ENCODE data around the gene KRTAP10-2. TPM values are rescaled to one million over a fixed set of nuclear protein-coding genes. Genes with fewer than 3 reads are reported as not detected.

The KRTAP10-2 gene
- total and polyA plus RNA-seq, 9 of the 15 experiments (the other 6 are each of a cell fraction or from before 2014, with no cell fraction given) = not detected

GRCh38 chr21:44567481-44568171 lies 16.3 kb upstream of the KRTAP10-2 start:
- H3K9ac ChIP-seq (ENCODE audit: insufficient read depth in 1 of 2, low read depth in 2 of 2, low read length in 2 of 2) = no peak overlapping the region; a peak in 1 of 4 replicates
- under 1% methylated on average over 18 of the region's 18 CpGs for WGBS (ENCODE audit: insufficient coverage, low coverage, missing lambda C conversion rate)
- H2AFZ ChIP-seq (ENCODE audit: low read depth, low read length) = no peak overlapping the region
- H3K4me1 ChIP-seq (replicated peaks in 1 of 2; ENCODE audit: control insufficient read depth in 2 of 2, insufficient read depth in 2 of 2, low read length in 2 of 2) = peaks cover 0 to 17% of the 10 kb centered on the region in 2 experiments; a peak in 1 of 5 replicates
- DNase-seq (ENCODE audit: extremely low read depth in 1 of 4, low spot score in 3 of 4) (no peak), ATAC-seq (no peak), FAIRE-seq (no peak)
- no peak overlapping the region for H3K4me2 ChIP-seq (ENCODE audit: insufficient read depth, low read length)
- intact Hi-C loops (cut with micrococcal nuclease) (no loop called here), in situ Hi-C loops (cut with MboI) (no loop called here)
- BruUV-seq (replicated peaks) = no TSS peak
- TF ChIP-seq, protein P1, sequence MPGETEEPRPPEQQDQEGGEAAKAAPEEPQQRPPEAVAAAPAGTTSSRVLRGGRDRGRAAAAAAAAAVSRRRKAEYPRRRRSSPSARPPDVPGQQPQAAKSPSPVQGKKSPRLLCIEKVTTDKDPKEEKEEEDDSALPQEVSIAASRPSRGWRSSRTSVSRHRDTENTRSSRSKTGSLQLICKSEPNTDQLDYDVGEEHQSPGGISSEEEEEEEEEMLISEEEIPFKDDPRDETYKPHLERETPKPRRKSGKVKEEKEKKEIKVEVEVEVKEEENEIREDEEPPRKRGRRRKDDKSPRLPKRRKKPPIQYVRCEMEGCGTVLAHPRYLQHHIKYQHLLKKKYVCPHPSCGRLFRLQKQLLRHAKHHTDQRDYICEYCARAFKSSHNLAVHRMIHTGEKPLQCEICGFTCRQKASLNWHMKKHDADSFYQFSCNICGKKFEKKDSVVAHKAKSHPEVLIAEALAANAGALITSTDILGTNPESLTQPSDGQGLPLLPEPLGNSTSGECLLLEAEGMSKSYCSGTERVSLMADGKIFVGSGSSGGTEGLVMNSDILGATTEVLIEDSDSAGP (CRISPR knock-in tag; IDR thresholded peaks at IDR 0.05) = no peak
- TF ChIP-seq ATF1 (CRISPR knock-in tag; IDR thresholded peaks at IDR 0.05) (no peak), ATF1 (tag; IDR thresholded peaks at IDR 0.05) (peak; percentile 3; the same call in 1 of the 2 replicates)
- POLR2A ChIA-PET = no interaction called here
- no peaks in the 10 kb centered on the region for H3K36me3 ChIP-seq (ENCODE audit: control insufficient read depth, insufficient read depth, low read length)
- H3K79me2 ChIP-seq (ENCODE audit: control insufficient read depth, insufficient read depth, low read length) = no peaks in the 10 kb centered on the region
- H3K9me1 ChIP-seq (ENCODE audit: control insufficient read depth, insufficient read depth, low read length) = no peaks in the 10 kb centered on the region
- H3K4me3 ChIP-seq = no peak overlapping the region
- H3K27ac ChIP-seq (ENCODE audit: extremely low read depth, low read depth, low read length) = no peak overlapping the region
- CTCF ChIA-PET (ENCODE audit: low intra/inter-chr PET ratio) = no interaction called here
- H3K9me3 ChIP-seq (replicated peaks; ENCODE audit: control insufficient read depth, insufficient read depth, low read depth, low read length) = no peaks in the 10 kb centered on the region
- H3K27me3 ChIP-seq (ENCODE audit: control insufficient read depth in 2 of 2, insufficient read depth in 2 of 2, low read length in 2 of 2) = peaks cover 14 to 23% of the 10 kb centered on the region in 2 experiments; a peak in 3 of 5 replicates
- H4K20me1 ChIP-seq (replicated peaks; ENCODE audit: control insufficient read depth, insufficient read depth, low read length) = no peaks in the 10 kb centered on the region

DNA sequence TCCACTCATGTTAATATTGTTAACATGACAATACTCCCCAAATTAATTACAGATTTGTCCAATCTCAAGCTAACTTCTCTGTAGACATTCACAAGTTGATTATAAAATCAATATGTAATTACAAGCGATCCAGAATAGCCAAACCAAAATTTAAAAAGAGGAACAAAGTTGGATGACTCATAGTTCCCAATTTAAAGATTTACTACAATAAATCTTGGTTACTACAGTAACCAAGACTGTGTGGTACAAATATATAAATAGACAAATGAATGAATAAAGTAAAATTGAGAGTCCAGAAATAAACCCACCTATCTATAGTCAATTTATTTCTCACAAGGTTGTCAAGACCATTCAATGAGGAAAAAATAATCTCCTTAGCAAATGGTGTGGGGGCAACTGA lies 15.1 kb upstream of the KRTAP10-2 start:
- FAIRE-seq (no peak), ATAC-seq (no peak), DNase-seq (ENCODE audit: extremely low read depth in 1 of 4, low spot score in 3 of 4) (no peak)
- peaks cover 3 to 11% of the 10 kb centered on the region in 2 experiments; a peak in 3 of 5 replicates for H3K27me3 ChIP-seq (ENCODE audit: control insufficient read depth in 2 of 2, insufficient read depth in 2 of 2, low read length in 2 of 2)
- H3K9ac ChIP-seq (ENCODE audit: insufficient read depth in 1 of 2, low read depth in 2 of 2, low read length in 2 of 2) = no peak overlapping the region
- ChIA-PET POLR2A (no interaction called here), CTCF (ENCODE audit: low intra/inter-chr PET ratio) (interaction anchor here (0.6 kb wide), 1 partner anchor 56 kb away, joined by 4 read pairs; no protein-coding TSS in a partner anchor)
- no peak overlapping the region for H3K4me3 ChIP-seq
- H2AFZ ChIP-seq (ENCODE audit: low read depth, low read length) = no peak overlapping the region
- no peak overlapping the region for H3K4me2 ChIP-seq (ENCODE audit: insufficient read depth, low read length)
- intact Hi-C loops (cut with micrococcal nuclease) = no loop called here
- no peaks in the 10 kb centered on the region for H3K9me3 ChIP-seq (replicated peaks; ENCODE audit: control insufficient read depth, insufficient read depth, low read depth, low read length)
- no peaks in the 10 kb centered on the region for H3K79me2 ChIP-seq (ENCODE audit: control insufficient read depth, insufficient read depth, low read length)
- WGBS (ENCODE audit: insufficient coverage, low coverage, missing lambda C conversion rate) = 4% methylated on average over 1 of the region's 1 CpG
- peaks cover 0 to 13% of the 10 kb centered on the region in 2 experiments; a peak in 1 of 5 replicates for H3K4me1 ChIP-seq (replicated peaks in 1 of 2; ENCODE audit: control insufficient read depth in 2 of 2, insufficient read depth in 2 of 2, low read length in 2 of 2)
- no peaks in the 10 kb centered on the region for H3K36me3 ChIP-seq (ENCODE audit: control insufficient read depth, insufficient read depth, low read length)
- H4K20me1 ChIP-seq (replicated peaks; ENCODE audit: control insufficient read depth, insufficient read depth, low read length) = no peaks in the 10 kb centered on the region
- no TSS peak for BruUV-seq (replicated peaks)
- in situ Hi-C loops (cut with MboI) = no loop called here
- H3K27ac ChIP-seq (ENCODE audit: extremely low read depth, low read depth, low read length) = no peak overlapping the region
- H3K9me1 ChIP-seq (ENCODE audit: control insufficient read depth, insufficient read depth, low read length) = no peaks in the 10 kb centered on the region
- TF ChIP-seq, protein P1 (CRISPR knock-in tag; IDR thresholded peaks at IDR 0.05) = no peak
- TF ChIP-seq MAFG (tag; conservative IDR thresholded peaks at IDR 0.05) (no peak), ZNF174 (CRISPR knock-in tag; IDR thresholded peaks at IDR 0.05) (no peak), GABPB1 (CRISPR knock-in tag; IDR thresholded peaks at IDR 0.05) (no peak), CREM (IDR thresholded peaks at IDR 0.05; ENCODE audit: low read depth) (no peak), E2F5 (CRISPR knock-in tag; IDR thresholded peaks at IDR 0.05) (no peak)
- TF ChIP-seq, protein P2, sequence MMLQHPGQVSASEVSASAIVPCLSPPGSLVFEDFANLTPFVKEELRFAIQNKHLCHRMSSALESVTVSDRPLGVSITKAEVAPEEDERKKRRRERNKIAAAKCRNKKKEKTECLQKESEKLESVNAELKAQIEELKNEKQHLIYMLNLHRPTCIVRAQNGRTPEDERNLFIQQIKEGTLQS (IDR thresholded peaks at IDR 0.05) = peak; percentile 55; the same call in 1 of the 2 replicates
- TF ChIP-seq, protein P2 (CRISPR knock-in tag; conservative IDR thresholded peaks at IDR 0.05) = no peak

Measured in K562 (cell line).